H1 (cell line): Measurements from ENCODE around the gene WDFY4. TPM values are rescaled to one million over a fixed set of nuclear protein-coding genes. Genes with fewer than 3 reads are reported as not detected.

Experiments used
- CTCF ChIA-PET: fragments of 300-600 bp; sonication (Branson Sonifier 250); formaldehyde crosslinking; loops from one replicate; lab custom pipeline; 2021; ENCODE audit not compliant: partially characterized antibody; lab: Charles Lee
- POLR2A ChIA-PET: fragments of 300-600 bp; sonication (Branson Sonifier 250); formaldehyde crosslinking; loops from one replicate; lab custom pipeline; 2021; ENCODE audit warnings: inconsistent platforms; ENCODE audit not compliant: partially characterized antibody; lab: Charles Lee
- DNase-seq, 2 experiments: peaks; one replicate each; pipeline versions ENCODE4 v3.0.0 to v3.0.0-alpha.2; 2010 to 2022; ENCODE audit warnings: low spot score in 2 of 2, low read depth in 1 of 2, mixed read lengths in 1 of 2
- FAIRE-seq: peaks from 2 replicates; lab custom pipeline; 2011; peaks lifted over from hg19 to GRCh38; lab: Jason Lieb, UNC
- H2AFZ ChIP-seq: 2 replicates; pipeline ENCODE4 v1.8.1; 2012; ENCODE audit warnings: low read length, inconsistent platforms
- H2AK5ac ChIP-seq: 2 replicates; pipeline ENCODE4 v1.6.1; 2013; ENCODE audit warnings: low read depth, low read length
- H2BK120ac ChIP-seq: replicated peaks from 2 replicates; pipeline ENCODE3; 2013; ENCODE audit warnings: low read depth, low read length, inconsistent platforms
- H2BK12ac ChIP-seq: 2 replicates; pipeline ENCODE4 v1.6.1; 2013; ENCODE audit warnings: low read depth, low read length
- H2BK15ac ChIP-seq: 2 replicates; pipeline ENCODE4 v1.6.1; 2013; ENCODE audit warnings: low read length
- H2BK20ac ChIP-seq: 2 replicates; pipeline ENCODE4 v1.6.1; 2013; ENCODE audit warnings: low read length
- H2BK5ac ChIP-seq: 2 replicates; pipeline ENCODE4 v1.6.1; 2013; ENCODE audit warnings: low read depth, low read length
- H3K14ac ChIP-seq: 2 replicates; pipeline ENCODE4 v1.6.1; 2013; ENCODE audit warnings: inconsistent platforms; ENCODE audit not compliant: insufficient read length
- H3K18ac ChIP-seq: 2 replicates; pipeline ENCODE4 v1.6.1; 2013; ENCODE audit warnings: low read length; ENCODE audit errors: extremely low read depth
- H3K23ac ChIP-seq: 2 replicates; pipeline ENCODE4 v1.6.1; 2013; ENCODE audit warnings: inconsistent platforms; ENCODE audit not compliant: insufficient read length
- H3K23me2 ChIP-seq: 2 replicates; pipeline ENCODE4 v1.6.1; 2013; ENCODE audit warnings: low read depth, low read length
- H3K27ac ChIP-seq: 2 replicates; pipeline ENCODE4 v1.6.1; 2011; ENCODE audit warnings: low read depth, low read length, inconsistent platforms
- H3K27me3 ChIP-seq, 4 experiments: replicated peaks in 1 of 4; 1 replicate in 1 of 4; 2 replicates in 3 of 4; pipeline versions ENCODE4 v1.6.1 to v1.8.1; 2011 to 2013; ENCODE audit warnings: low read length in 3 of 4, mild to moderate bottlenecking in 3 of 4, inconsistent platforms in 2 of 4, mixed read lengths in 2 of 4, moderate library complexity in 1 of 4; ENCODE audit not compliant: control insufficient read depth in 3 of 4, insufficient read depth in 3 of 4; ENCODE audit errors: extremely low read depth in 1 of 4
- H3K36me3 ChIP-seq, 4 experiments: 2 replicates each; pipeline versions ENCODE4 v1.6.1 to v1.8.1; 2011 to 2013; ENCODE audit warnings: mild to moderate bottlenecking in 4 of 4, low read length in 3 of 4, moderate library complexity in 2 of 4, control low read depth in 1 of 4, inconsistent platforms in 1 of 4; ENCODE audit not compliant: insufficient read depth in 4 of 4, control insufficient read depth in 2 of 4
- H3K4ac ChIP-seq: replicated peaks from 2 replicates; pipeline ENCODE3; 2013; ENCODE audit warnings: low read length, low read depth, mixed read lengths, inconsistent platforms; ENCODE audit not compliant: insufficient read length
- H3K4me1 ChIP-seq, 4 experiments: replicated peaks in 1 of 4; 1 replicate in 1 of 4; 2 replicates in 3 of 4; pipeline versions ENCODE4 v1.6.1 to v1.8.1; 2011 to 2013; ENCODE audit warnings: low read length in 3 of 4, inconsistent platforms in 2 of 4, mixed read lengths in 1 of 4; ENCODE audit not compliant: insufficient read depth in 4 of 4, control insufficient read depth in 3 of 4
- H3K4me2 ChIP-seq, 2 experiments: 2 replicates each; pipeline versions ENCODE4 v1.6.1 to v1.8.1; 2011 to 2013; ENCODE audit warnings: low read depth in 2 of 2, low read length in 2 of 2, control low read depth in 1 of 2, inconsistent platforms in 1 of 2, mild to moderate bottlenecking in 1 of 2; ENCODE audit not compliant: insufficient read depth in 1 of 2
- H3K4me3 ChIP-seq, 4 experiments: fragments of 200-600, 300-600 bp in 1 of 4; sonication (generic), shearing (Covaris generic), sonication (Bioruptor Twin) in 1 of 4; 2 replicates each; pipeline versions ENCODE4 v1.5.1 to v1.8.1; 2011 to 2016; ENCODE audit warnings: low read length in 4 of 4, low read depth in 3 of 4, control low read depth in 2 of 4, inconsistent platforms in 2 of 4, mild to moderate bottlenecking in 2 of 4, mixed read lengths in 1 of 4, moderate library complexity in 1 of 4; ENCODE audit not compliant: insufficient read depth in 2 of 4; ENCODE audit errors: extremely low read depth in 1 of 4
- H3K56ac ChIP-seq: replicated peaks from 2 replicates; pipeline ENCODE3; 2013; ENCODE audit warnings: low read depth, mild to moderate bottlenecking, mixed read lengths, low read length, inconsistent platforms; ENCODE audit not compliant: insufficient read length
- H3K79me1 ChIP-seq: 2 replicates; pipeline ENCODE4 v1.6.1; 2013; ENCODE audit warnings: low read depth, low read length, control low read depth
- H3K79me2 ChIP-seq, 2 experiments: 2 replicates each; pipeline versions ENCODE4 v1.6.1 to v1.8.1; 2012 to 2013; ENCODE audit warnings: low read length in 2 of 2, mild to moderate bottlenecking in 2 of 2, inconsistent platforms in 1 of 2; ENCODE audit not compliant: insufficient read depth in 2 of 2, control insufficient read depth in 1 of 2
- H3K9ac ChIP-seq, 4 experiments: replicated peaks in 1 of 4; 1 replicate in 1 of 4; 2 replicates in 3 of 4; pipeline versions ENCODE4 v1.6.1 to v1.8.1; 2011 to 2013; ENCODE audit warnings: low read depth in 3 of 4, low read length in 3 of 4, control low read depth in 2 of 4, mild to moderate bottlenecking in 2 of 4, moderate library complexity in 2 of 4, inconsistent platforms in 1 of 4; ENCODE audit errors: extremely low read depth in 1 of 4
- H3K9me3 ChIP-seq, 2 experiments: 2 replicates each; pipeline versions ENCODE4 v1.6.1 to v1.8.1; 2012 to 2013; ENCODE audit warnings: mild to moderate bottlenecking in 2 of 2, moderate library complexity in 2 of 2, control low read depth in 1 of 2, inconsistent platforms in 1 of 2, low read depth in 1 of 2, low read length in 1 of 2, mixed read lengths in 1 of 2; ENCODE audit not compliant: insufficient read depth in 2 of 2
- H4K20me1 ChIP-seq, 2 experiments: replicated peaks in 1 of 2; 2 replicates each; pipeline versions ENCODE3 to v1.8.1; 2011 to 2013; ENCODE audit warnings: inconsistent platforms in 2 of 2, low read length in 2 of 2, mild to moderate bottlenecking in 1 of 2; ENCODE audit not compliant: insufficient read depth in 2 of 2, control insufficient read depth in 1 of 2
- H4K5ac ChIP-seq: 2 replicates; pipeline ENCODE4 v1.6.1; 2013; ENCODE audit warnings: low read length, low read depth, mixed read lengths, inconsistent platforms; ENCODE audit not compliant: insufficient read length
- H4K8ac ChIP-seq: 2 replicates; pipeline ENCODE4 v1.8.0; 2013; ENCODE audit warnings: mild to moderate bottlenecking, moderate library complexity, low read length, inconsistent platforms; ENCODE audit not compliant: insufficient read depth; ENCODE audit errors: extremely low read depth
- H4K91ac ChIP-seq: replicated peaks from 2 replicates; pipeline ENCODE3; 2013; ENCODE audit warnings: low read length, mixed read lengths, inconsistent platforms; ENCODE audit not compliant: insufficient read length
- ATF3 ChIP-seq: IDR thresholded peaks from 2 replicates; pipeline ENCODE4 v1.6.1; 2011; ENCODE audit warnings: low read depth, mild to moderate bottlenecking, low read length; ENCODE audit not compliant: insufficient read depth
- CREB1 ChIP-seq: IDR thresholded peaks from 2 replicates; pipeline ENCODE4 v1.6.1; 2012; ENCODE audit warnings: inconsistent platforms
- CTBP2 ChIP-seq: IDR thresholded peaks from 2 replicates; pipeline ENCODE4 v1.7.0; 2011; ENCODE audit warnings: borderline replicate concordance, mild to moderate bottlenecking, moderate library complexity, mixed read lengths, low read length; ENCODE audit not compliant: insufficient read depth, insufficient read length
- JUN ChIP-seq: IDR thresholded peaks from 2 replicates; pipeline ENCODE4 v1.6.1; 2011; ENCODE audit warnings: low read depth, mild to moderate bottlenecking, improper control_type of control experiment, low read length
- KDM4A ChIP-seq: IDR thresholded peaks from one replicate; pipeline ENCODE4 v1.7.1; 2012; ENCODE audit warnings: low read depth, mild to moderate bottlenecking, moderate library complexity, low read length, inconsistent platforms; ENCODE audit not compliant: severe bottlenecking
- NANOG ChIP-seq: IDR thresholded peaks from 2 replicates; pipeline ENCODE4 v1.6.1; 2011; ENCODE audit warnings: low read length, low read depth, mild to moderate bottlenecking, inconsistent platforms; ENCODE audit not compliant: insufficient read depth, poor library complexity, severe bottlenecking
- SIX5 ChIP-seq: IDR thresholded peaks from 2 replicates; pipeline ENCODE4 v1.6.1; 2011; ENCODE audit warnings: mild to moderate bottlenecking, low read depth, low read length
- SUZ12 ChIP-seq: fragments of 200-600 bp; sonication (generic); IDR thresholded peaks from 2 replicates; pipeline ENCODE4 v1.6.1; 2012; ENCODE audit warnings: mild to moderate bottlenecking, inconsistent platforms, low read length, moderate library complexity, mixed read lengths
- TAF7 ChIP-seq: optimal IDR thresholded peaks from 2 replicates; pipeline ENCODE3; 2011; ENCODE audit warnings: low read depth, mild to moderate bottlenecking, inconsistent platforms, low read length, moderate library complexity, borderline replicate concordance
- YY1 ChIP-seq: IDR thresholded peaks from 2 replicates; pipeline ENCODE4 v1.6.1; 2011; ENCODE audit warnings: low read depth, mild to moderate bottlenecking, low read length
- WGBS, 2 experiments: shearing (Covaris generic) in 1 of 2; methylation state at CpG; one replicate each; pipeline versions ENCODE4 v1.1.6 to v1.1.7; 2013 to 2015; ENCODE audit warnings: low lambda C conversion rate in 2 of 2, mixed read lengths in 2 of 2, inconsistent platforms in 1 of 2, low coverage in 1 of 2, missing lambda C conversion rate in 1 of 2; ENCODE audit not compliant: insufficient replicate concordance in 2 of 2, insufficient coverage in 1 of 2, insufficient read length in 1 of 2; ENCODE audit errors: extremely low coverage in 1 of 2, missing lambda C conversion rate in 1 of 2; 5-methylcytosine and 5-hydroxymethylcytosine counted together
- polyA plus RNA-seq, 7 experiments: library from polyadenylated mRNA; depleted of rRNA in 3 of 7; stranded (reverse) in 5 of 7; unstranded in 2 of 7; fragments of >200 nt in 5 of 7; fragments of 200-250 nt in 2 of 7; gene quantifications; 1 replicate in 5 of 7; 2 replicates in 1 of 7; 4 replicates in 1 of 7; pipeline versions ENCODE4 v1.2.1 to v1.2.3, GENCODE V29; 2011 to 2013; ENCODE audit warnings: missing spikeins in 2 of 7, mixed read lengths in 2 of 7
- total RNA-seq: library from RNA; stranded (reverse); fragmentation: NEBNext Ultra II Directional; extraction: Animal tissue kit (Norgen Biotek cat#: 25700); gene quantifications from 2 replicates; pipeline ENCODE4 v1.2.1, GENCODE V29; 2021

The WDFY4 gene
- total and polyA plus RNA-seq, 2 of the 8 experiments (the other 6 are each of a cell fraction or from before 2014, with no cell fraction given), result not detected

GRCh38 chr10:48770561-48771089 lies 86.0 kb downstream of the WDFY4 start:
- Histone ChIP-seq H3K23me2 (no peaks in the 10 kb centered on the region), H3K4me3 (no peak overlapping the region), H3K9me3 (no peaks in the 10 kb centered on the region), H3K9ac (no peak overlapping the region), H2BK20ac (no peak overlapping the region), H3K27me3 (no peaks in the 10 kb centered on the region), H3K56ac (no peak overlapping the region), H3K4ac (no peak overlapping the region), H4K5ac (no peak overlapping the region), H3K36me3 (no peaks in the 10 kb centered on the region), H3K4me2 (no peak overlapping the region), H3K4me1 (peaks cover 0 to 2% (median 0%) of the 10 kb centered on the region in 4 experiments; a peak in 3 of 7 replicates), H3K79me2 (no peaks in the 10 kb centered on the region), H2BK15ac (no peak overlapping the region), H2BK120ac (no peak overlapping the region), H4K8ac (no peak overlapping the region), H3K23ac (no peak overlapping the region), H2BK5ac (no peak overlapping the region), H4K20me1 (peaks cover 0 to 2% of the 10 kb centered on the region in 2 experiments), H4K91ac (no peak overlapping the region), H2BK12ac (no peak overlapping the region), H3K27ac (no peak overlapping the region), H3K14ac (no peak overlapping the region), H3K79me1 (no peaks in the 10 kb centered on the region), H3K18ac (no peak overlapping the region), H2AFZ (no peak overlapping the region), H2AK5ac (no peak overlapping the region)
- POLR2A ChIA-PET, result no interaction called here
- CTCF ChIA-PET, result interaction anchor here (1.2 kb wide), 1 partner anchor 16 kb away, joined by 3 read pairs; no protein-coding TSS in a partner anchor
- DNase-seq (no peak), FAIRE-seq (no peak)
- 79% methylated on average over 1 of the region's 1 CpG; no CpG with 5 or more reads in 1 of the 2 experiments for WGBS, 2 experiments
- no peak for TF ChIP-seq JUN
- TF ChIP-seq ATF3, result no peak
- TF ChIP-seq CTBP2, result no peak
- no peak for TF ChIP-seq NANOG
- TF ChIP-seq SIX5, result no peak
- no peak for TF ChIP-seq YY1
- TF ChIP-seq SUZ12, result no peak
- no peak for TF ChIP-seq KDM4A
- TF ChIP-seq TAF7, result no peak
- TF ChIP-seq CREB1, result no peak
